Ovary (tissue), 9 donors: ENCODE data around the gene DOCK4. TPM values are rescaled to one million over a fixed set of nuclear protein-coding genes. Genes with fewer than 3 reads are reported as not detected.

Experiments
- DNase-seq, 5 donors: peaks; one replicate each; pipeline ENCODE4 v3.0.0-alpha.2; 2019 to 2020
- H3K27ac ChIP-seq, 2 donors: fragments of 200-600 bp; one replicate each; pipeline versions ENCODE4 v1.5.1 to v1.8.0; 2019 to 2022
- H3K27me3 ChIP-seq: fragments of 200-600 bp; one replicate; pipeline ENCODE4 v1.8.0; 2022
- H3K36me3 ChIP-seq: fragments of 200-600 bp; sonication (generic); one replicate; pipeline ENCODE4 v1.5.1; 2019
- H3K4me1 ChIP-seq: one replicate; pipeline ENCODE4 v1.8.1; 2013; ENCODE audit warnings: mild to moderate bottlenecking, moderate library complexity; ENCODE audit not compliant: insufficient read depth
- H3K4me3 ChIP-seq: fragments of 200-600 bp; sonication (generic); one replicate; pipeline ENCODE4 v1.5.1; 2017
- H3K9me3 ChIP-seq, 2 donors: fragments of 200-600 bp in 1 of 2; sonication (generic) in 1 of 2; one replicate each; pipeline versions ENCODE4 v1.5.1 to v1.8.1; 2013 to 2019; ENCODE audit warnings: mild to moderate bottlenecking in 1 of 2, moderate library complexity in 1 of 2
- EP300 ChIP-seq: sonication (generic); formaldehyde crosslinking; IDR thresholded peaks from one replicate; pipeline ENCODE4 v1.6.1; 2017; ENCODE audit warnings: antibody characterized with exemption
- POLR2A ChIP-seq: fragments of 450-650 bp; IDR thresholded peaks from one replicate; pipeline ENCODE4 v1.6.1; 2017; ENCODE audit warnings: antibody characterized with exemption, mild to moderate bottlenecking, moderate library complexity
- WGBS, 3 donors: extraction: QIAGEN DNeasy Blood & Tissue Kit in 1 of 3; methylation state at CpG; one replicate each; pipeline versions ENCODE4 v1.1.5 to v1.1.7; 2013 to 2017; 5-methylcytosine and 5-hydroxymethylcytosine counted together
- intact Hi-C, 4 donors: fragments of 100-400 bp; cut with DNase I; formaldehyde crosslinking; loops; one replicate each; pipeline versions ENCODE4 v1.11.0 to v1.15.1; 2022 to 2023
- polyA plus RNA-seq, 2 donors: library from polyadenylated mRNA; stranded (reverse); fragments of 200-250 nt in 1 of 2; fragments of 350-450 nt in 1 of 2; fragmentation: Illumina TruSeq in 1 of 2; extraction: RNeasy Lipid Tissue Mini Kit (QIAGEN cat#74804) in 1 of 2; gene quantifications; one replicate each; pipeline ENCODE4 v1.2.3, GENCODE V29; 2013 to 2014
- total RNA-seq, 7 donors: library from RNA; depleted of rRNA in 2 of 7; stranded (reverse); fragments of >200 nt in 2 of 7; fragmentation: NEBNext Ultra II Directional in 3 of 7; extraction: Animal tissue kit (Norgen Biotek cat#: 25700) in 3 of 7; gene quantifications; one replicate each; pipeline versions ENCODE4 v1.1.0 to v1.2.4, GENCODE V29; 2016 to 2023
- TF ChIP-seq, protein P1 (sequence below), 3 donors: fragments of 450-650 bp in 2 of 3; fragments of 200-600 bp in 1 of 3; IDR thresholded peaks; one replicate each; pipeline versions ENCODE4 v1.5.1 to v1.8.0; 2016 to 2022; ENCODE audit warnings: antibody characterized with exemption in 3 of 3, mild to moderate bottlenecking in 1 of 3
- donor health status: DM: no; HTN: no; CAD: no; lungs with moderate emphysema.
- donor health status: DM: no; HTN: no; CAD: no.
- donor health status: Bipolar disorder and iron deficiency.
- donor health status: DM: yes; HTN: yes; CAD: no.
- donor health status: DM: no; HTN: no; CAD: no.
- donor health status: DM: yes; HTN: yes; CAD: no.

Gene DOCK4
- total and polyA plus RNA-seq, 9 donors: 9.5 to 39.7 (median 27.3) TPM

DNA sequence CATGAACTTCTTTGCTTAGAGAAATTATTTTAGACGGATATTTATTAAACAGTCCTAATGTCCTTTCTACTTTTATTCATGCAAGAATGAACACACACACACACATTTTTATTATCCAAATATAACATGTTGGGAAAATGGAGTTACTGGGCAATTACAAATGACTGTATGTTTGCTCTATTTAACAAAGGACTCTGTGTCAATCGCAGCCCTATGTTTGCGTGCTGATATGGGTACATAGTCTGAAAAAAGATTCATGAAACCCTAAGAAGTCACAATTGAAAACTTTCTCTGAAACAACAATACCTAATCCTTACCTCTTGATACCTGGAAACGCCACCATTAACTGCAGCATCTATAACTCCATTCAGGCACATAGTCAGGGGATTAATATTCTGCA lies 459.2 kb downstream of the DOCK4 start:
- H3K27me3 ChIP-seq: no peaks in the 10 kb centered on the region
- DNase-seq: no peak
- WGBS, 3 donors: 94 to 98% (median 96%) methylated on average over 4 of the region's 4 CpGs
- intact Hi-C loops: no loop called here
- H3K4me1 ChIP-seq: no peaks in the 10 kb centered on the region
- TF ChIP-seq EP300: no peak
- TF ChIP-seq, protein P1, sequence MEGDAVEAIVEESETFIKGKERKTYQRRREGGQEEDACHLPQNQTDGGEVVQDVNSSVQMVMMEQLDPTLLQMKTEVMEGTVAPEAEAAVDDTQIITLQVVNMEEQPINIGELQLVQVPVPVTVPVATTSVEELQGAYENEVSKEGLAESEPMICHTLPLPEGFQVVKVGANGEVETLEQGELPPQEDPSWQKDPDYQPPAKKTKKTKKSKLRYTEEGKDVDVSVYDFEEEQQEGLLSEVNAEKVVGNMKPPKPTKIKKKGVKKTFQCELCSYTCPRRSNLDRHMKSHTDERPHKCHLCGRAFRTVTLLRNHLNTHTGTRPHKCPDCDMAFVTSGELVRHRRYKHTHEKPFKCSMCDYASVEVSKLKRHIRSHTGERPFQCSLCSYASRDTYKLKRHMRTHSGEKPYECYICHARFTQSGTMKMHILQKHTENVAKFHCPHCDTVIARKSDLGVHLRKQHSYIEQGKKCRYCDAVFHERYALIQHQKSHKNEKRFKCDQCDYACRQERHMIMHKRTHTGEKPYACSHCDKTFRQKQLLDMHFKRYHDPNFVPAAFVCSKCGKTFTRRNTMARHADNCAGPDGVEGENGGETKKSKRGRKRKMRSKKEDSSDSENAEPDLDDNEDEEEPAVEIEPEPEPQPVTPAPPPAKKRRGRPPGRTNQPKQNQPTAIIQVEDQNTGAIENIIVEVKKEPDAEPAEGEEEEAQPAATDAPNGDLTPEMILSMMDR (IDR thresholded peaks at IDR 0.05): no peak
- no peak for TF ChIP-seq POLR2A
- no peaks in the 10 kb centered on the region for H3K9me3 ChIP-seq
- no peak overlapping the region for H3K27ac ChIP-seq
- no peak overlapping the region for H3K4me3 ChIP-seq
- no peaks in the 10 kb centered on the region for H3K36me3 ChIP-seq

GRCh38 chr7:111744501-111745155 lies 461.6 kb downstream of the DOCK4 start:
- TF ChIP-seq, protein P1 (IDR thresholded peaks at IDR 0.05): no peak
- TF ChIP-seq EP300: no peak
- no peak for TF ChIP-seq POLR2A
- WGBS, 3 donors: 53 to 63% (median 58%) methylated on average over 2 of the region's 2 CpGs
- intact Hi-C loops: loop anchor here in 2 of 4 donors (5.0 kb wide), 1 partner anchor 753 kb away; no protein-coding TSS in a partner anchor

GRCh38 chr7:111743244-111743847 lies 462.9 kb downstream of the DOCK4 start:
- Histone ChIP-seq H3K27me3 (no peaks in the 10 kb centered on the region), H3K27ac (no peak overlapping the region), H3K4me1 (no peaks in the 10 kb centered on the region), H3K4me3 (no peak overlapping the region), H3K36me3 (no peaks in the 10 kb centered on the region), H3K9me3 (no peaks in the 10 kb centered on the region)
- TF ChIP-seq POLR2A: no peak
- TF ChIP-seq EP300: no peak
- TF ChIP-seq, protein P1 (IDR thresholded peaks at IDR 0.05): no peak
- intact Hi-C loops: loop anchor here in 2 of 4 donors (5.0 kb wide), 1 partner anchor 754 kb away; no protein-coding TSS in a partner anchor
- 75 to 86% (median 77%) methylated on average over 7 of the region's 7 CpGs for WGBS, 3 donors
- no peak for DNase-seq

More at GRCh38 chr7:111744501-111745155, 461.6 kb downstream of the DOCK4 start:
- Histone ChIP-seq H3K27me3 (no peaks in the 10 kb centered on the region), H3K4me3 (no peak overlapping the region), H3K27ac (no peak overlapping the region), H3K9me3 (no peaks in the 10 kb centered on the region), H3K4me1 (no peaks in the 10 kb centered on the region), H3K36me3 (no peaks in the 10 kb centered on the region)
- DNase-seq: no peak

GRCh38 chr7:111741811-111742240 lies 464.4 kb downstream of the DOCK4 start:
- H3K36me3 ChIP-seq: no peaks in the 10 kb centered on the region
- DNase-seq: peak in 4 of 5 donors; percentile 33 to 48 (median 42)
- 30 to 38% (median 38%) methylated on average over 8 of the region's 8 CpGs for WGBS, 3 donors
- H3K4me1 ChIP-seq: no peaks in the 10 kb centered on the region
- TF ChIP-seq EP300 (no peak), POLR2A (no peak)
- TF ChIP-seq, protein P1 (IDR thresholded peaks at IDR 0.05): peak; percentile 21 to 61 (median 45)
- H3K27me3 ChIP-seq: no peaks in the 10 kb centered on the region
- H3K4me3 ChIP-seq: no peak overlapping the region
- H3K27ac ChIP-seq: no peak overlapping the region
- H3K9me3 ChIP-seq: no peaks in the 10 kb centered on the region
- intact Hi-C loops: loop anchor here in 2 of 4 donors (5.0 kb wide), 1 partner anchor 755 kb away; no protein-coding TSS in a partner anchor
